GM21528 (cell line): ENCODE results near the gene AFAP1L1.
"Not testable (repeated sequence)": the region's sequence is repeated elsewhere in the genome, so short reads cannot be mapped to it uniquely, and the experiment has no call there.

Experiments used
- ATAC-seq: cut with Tn5 transposase; IDR thresholded peaks from one replicate; pipeline ENCODE4 v1.9.1; 2021; ENCODE audit warnings: mild to moderate bottlenecking, moderate library complexity; ENCODE audit not compliant: unreplicated experiment, low FRiP score

The AFAP1L1 gene

DNA sequence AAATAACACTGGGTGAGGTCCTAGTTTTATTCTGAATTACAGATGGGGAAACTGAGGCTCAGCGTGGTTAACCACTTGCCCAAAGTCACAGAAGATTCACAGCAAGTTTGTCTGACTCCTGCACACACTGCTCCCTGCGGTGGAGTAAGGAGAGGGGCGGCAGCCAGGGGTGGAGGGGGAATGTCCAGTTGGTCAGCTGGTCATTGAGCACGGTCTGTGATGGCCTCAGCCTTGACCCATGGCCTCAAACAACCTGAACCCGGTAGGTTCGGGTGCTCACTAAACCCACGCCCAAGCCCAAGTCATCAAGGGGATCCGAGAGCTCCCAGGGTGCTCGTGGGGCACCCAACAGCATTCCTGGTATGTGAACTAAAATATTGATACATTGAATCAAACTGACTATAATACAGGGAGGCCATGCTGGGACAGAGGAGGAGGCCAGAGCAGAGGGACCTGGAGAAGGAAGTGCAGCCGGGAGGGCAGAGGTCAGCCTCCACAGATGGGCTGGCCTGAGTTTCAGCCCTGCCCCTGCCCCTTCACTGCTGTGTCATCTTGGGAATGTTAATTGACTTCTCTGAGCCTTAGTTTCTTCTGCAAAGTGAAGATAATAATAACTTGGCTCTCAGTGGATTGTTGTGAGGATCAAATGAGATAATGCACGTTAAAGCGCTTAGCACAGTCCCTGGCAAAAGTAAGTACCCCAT, 111.0 kb downstream of the AFAP1L1 start:
- ATAC-seq, result no peak

- ATAC-seq, result no peak
Measured at GRCh38 chr5:149383399-149383798, 111.7 kb downstream of the AFAP1L1 start.

DNA sequence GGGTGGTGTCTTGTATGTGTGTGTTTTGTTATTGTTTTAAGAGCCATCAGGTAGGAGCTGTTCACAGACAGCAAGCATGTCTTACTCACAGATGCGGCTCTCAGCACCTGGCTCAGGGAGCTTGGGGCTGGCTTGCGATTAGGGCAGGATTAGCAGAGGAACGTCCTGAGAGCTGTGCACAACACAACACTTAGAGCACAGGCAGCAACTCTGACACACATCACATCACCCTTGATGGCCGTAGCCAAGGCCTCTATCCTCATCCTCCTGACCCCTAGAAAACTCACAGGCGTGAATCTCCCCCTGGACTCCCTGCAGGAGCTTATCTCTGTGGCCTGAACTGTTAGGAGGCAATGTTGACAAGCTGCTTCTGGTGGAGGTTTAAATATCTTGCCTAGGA, 114.5 kb downstream of the AFAP1L1 start:
- ATAC-seq, result no peak

GRCh38 chr5:149387081-149387631, 115.5 kb downstream of the AFAP1L1 start:
- ATAC-seq, result no peak

DNA sequence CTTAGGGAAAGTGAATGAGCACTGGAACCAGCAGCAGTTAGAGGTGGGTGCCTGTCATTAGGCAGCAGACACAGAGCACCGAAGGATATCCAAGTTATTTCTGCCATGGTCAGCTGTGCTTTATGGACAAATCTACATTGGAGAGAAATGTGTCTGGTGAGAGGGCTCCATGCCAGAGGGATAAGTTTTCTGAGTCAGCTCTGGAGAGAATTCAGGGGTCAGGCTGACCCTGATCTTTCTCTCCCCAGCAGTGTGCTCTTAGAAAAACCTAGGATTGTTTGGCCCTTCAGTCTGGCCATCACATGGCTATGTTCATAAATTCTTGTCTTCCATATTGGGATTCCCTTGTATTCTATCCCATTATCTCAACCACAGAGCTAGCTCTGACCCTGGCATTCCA, 116.3 kb downstream of the AFAP1L1 start:
- ATAC-seq, result no peak

GRCh38 chr5:149388498-149389190, 117.0 kb downstream of the AFAP1L1 start:
- no peak for ATAC-seq

DNA sequence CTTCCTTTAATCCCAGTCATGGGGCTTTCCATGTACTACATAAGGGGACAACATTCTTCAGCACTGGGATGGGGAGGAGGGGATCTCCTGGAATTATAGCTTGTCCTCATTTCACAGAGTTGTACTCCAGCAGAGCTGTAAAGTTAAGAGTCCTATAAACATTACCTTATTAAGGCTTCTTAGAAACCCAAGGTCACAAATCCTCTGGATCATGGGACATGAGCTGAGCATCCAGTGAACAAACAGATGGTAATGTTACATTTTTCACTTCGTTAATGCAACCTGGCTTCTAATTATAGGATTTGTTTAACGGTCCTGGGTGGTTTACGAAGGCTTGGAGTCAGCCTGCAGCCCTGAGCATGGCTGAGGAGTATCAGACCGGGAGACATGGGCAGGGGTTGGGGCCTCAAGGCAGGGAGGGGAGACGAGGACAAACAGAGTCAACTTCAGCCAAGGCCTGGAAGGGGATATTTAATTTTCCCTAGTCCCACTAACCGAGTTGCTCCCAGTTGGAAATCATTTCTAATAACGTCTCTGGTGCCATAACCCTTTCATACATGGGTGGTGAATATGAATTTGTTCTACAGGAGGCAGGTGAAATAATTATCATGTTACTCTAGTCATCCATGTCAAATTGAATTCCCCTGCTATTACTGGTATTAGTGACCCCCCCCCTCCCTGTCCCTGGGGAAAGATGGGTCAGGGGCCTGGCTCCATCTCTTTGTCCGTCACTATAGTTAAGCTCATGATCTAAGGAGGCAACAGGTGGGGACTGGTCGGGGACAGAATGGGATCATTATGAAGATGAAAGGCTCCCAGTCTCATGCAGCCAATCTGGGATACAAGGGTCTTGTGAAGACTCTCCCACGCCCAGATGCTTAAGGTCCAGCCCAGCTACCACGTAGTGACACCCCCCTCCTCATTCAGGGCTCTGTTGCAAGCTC, 118.2 kb downstream of the AFAP1L1 start:
- ATAC-seq, result no peak

DNA sequence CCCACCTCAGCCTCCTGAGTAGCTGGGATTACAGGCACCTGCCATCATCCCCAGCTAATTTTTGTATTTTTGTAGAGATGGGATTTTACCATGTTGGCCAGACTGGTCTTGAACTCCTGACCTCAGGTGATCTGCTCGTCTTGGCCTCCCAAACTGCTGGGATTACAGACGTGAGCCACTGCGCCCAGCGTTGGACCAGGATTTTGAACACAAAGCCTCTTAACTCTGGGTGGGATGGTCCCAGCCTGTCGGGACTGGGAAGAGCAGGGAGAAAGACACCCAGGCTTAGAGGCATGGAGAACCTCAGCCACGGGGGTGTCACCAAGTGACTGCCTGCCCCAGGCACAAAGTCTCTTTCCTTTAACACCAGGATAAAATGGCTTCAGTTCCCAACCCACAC, 119.4 kb downstream of the AFAP1L1 start:
- ATAC-seq, result not testable (repeated sequence)
